ENCODE data around the gene TOX4. TPM values are rescaled to one million over a fixed set of nuclear protein-coding genes. Genes with fewer than 3 reads are reported as not detected.
"Not testable (repeated sequence)": the region's sequence is repeated elsewhere in the genome, so short reads cannot be mapped to it uniquely, and the experiment has no call there.

The TOX4 gene
- total RNA-seq, 1 donor from 2014 or later = 26.7 TPM

DNA sequence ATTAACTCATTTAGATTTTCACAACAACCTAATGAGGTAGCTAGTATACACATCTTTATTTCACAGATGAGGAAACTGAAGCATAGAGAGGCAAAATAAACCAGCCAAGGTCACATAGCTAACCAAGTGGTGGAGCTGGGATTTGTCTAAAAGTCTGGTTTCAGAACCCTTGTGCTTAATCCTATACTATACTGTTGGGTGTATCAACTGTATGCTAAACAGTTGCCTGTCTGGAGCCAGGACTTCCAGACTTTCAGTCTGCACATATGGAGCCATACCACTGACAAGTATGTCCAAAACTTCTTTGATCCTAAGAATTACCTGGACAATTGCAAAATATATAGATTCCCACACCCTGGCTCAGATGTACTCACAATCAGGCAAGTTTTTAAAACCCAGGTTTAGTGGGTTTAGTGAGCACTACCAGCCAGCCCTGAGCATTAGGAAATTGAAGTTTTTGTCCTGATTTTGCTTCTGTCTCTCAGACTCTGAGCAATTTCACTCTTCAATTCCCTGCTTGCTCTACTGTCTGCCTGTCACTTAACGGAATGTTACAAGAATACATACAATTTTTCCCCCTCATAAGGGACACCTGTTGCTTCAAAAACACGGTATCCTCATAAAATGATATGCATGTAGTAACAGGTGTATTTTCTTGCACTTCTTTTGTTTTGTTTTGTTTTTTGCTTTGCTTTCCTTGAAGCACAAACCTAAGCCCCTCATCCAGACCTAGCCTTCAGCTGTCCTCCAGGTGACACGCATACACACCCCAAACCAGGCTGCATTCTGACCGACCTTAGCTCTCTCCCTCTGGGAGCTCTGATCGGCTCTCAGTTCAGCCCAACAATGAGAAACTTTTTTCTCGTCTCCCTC, 58.8 kb downstream of the TOX4 start:
- DNase-seq = no peak

DNA sequence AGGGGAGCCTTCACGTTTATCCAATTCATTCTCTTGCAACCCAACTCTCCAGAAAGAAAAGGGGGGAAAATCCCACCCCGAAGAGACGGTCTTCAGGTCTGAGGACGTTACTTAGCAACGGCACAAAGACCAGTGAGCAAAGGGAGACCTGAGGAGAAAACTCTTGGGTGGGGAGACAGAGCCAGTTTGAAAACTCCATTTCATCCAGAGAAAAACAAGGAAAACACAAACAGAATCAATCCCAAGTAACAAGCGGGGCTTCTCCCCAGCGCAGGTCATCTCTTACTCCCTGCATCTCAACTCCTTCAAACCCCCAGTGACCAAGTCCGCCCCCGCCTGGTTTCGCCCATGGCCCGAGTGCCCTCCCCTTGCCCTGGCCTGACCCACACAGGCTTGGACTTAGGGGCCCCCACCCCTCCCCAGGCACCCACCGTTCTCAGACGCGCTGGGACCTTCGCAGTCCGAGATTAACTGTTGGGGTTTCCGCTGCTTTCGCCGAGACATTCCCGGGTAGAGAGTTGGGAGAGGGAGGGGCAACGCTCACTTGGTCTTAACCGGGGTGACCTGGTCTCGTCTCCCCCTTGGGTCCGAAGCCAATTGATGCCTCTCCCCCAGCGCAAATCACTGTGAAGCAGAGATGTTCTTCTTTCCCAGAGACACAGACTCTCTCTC, 59.6 kb downstream of the TOX4 start:
- no peak for DNase-seq

DNA sequence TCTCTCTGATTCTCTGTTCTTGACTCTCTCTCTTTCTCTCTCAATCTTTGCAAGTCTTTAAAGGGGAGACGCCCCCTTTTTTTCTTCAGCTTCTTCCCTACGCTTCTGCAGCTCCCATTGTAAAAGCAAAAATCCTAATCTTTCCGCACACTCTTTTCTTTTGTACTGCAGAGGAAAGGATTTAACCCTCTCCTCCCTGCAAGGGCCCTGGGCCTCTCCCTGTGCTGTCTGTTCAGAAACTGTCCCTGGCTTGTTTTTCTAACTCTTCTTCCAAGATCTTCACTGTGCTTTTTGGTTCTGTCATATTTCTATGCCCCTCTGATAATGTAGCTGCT, 60.1 kb downstream of the TOX4 start:
- no peak for DNase-seq

DNA sequence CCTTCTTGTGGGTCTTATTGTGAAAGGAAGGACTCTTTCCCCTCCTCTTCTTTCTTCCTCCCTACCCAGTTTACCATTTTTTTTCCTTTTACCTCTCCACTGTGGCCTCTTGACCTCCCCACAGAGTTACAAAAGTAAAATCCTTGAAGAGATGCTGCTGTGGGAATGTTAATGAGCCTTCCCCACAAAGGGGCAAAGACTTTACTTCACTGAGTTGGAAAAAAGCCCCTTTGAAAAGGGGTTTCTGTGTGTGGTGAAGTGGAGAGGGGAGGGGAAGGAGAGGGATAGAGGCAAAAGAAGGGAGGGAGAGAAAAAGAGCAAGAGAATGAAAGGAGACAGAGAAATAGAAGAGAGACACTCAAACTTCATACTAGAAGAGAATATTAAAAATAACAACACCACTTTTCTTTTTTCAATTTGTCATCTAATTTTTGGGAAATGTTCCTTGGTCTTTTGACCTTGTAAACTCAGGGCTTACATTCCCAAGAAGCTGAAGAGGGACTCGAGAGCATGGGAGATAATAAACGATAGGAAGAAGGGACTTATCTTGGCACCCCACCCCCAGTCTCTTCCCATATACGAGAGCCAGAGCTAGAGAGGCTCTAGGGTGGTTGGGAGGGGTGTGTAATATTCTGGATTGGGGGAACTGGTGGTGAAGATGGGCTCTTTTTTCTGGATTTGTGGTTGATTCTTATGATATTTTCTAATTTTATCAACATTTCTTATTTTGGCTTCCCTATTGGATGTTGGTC, 62.4 kb downstream of the TOX4 start:
- DNase-seq = no peak

DNA sequence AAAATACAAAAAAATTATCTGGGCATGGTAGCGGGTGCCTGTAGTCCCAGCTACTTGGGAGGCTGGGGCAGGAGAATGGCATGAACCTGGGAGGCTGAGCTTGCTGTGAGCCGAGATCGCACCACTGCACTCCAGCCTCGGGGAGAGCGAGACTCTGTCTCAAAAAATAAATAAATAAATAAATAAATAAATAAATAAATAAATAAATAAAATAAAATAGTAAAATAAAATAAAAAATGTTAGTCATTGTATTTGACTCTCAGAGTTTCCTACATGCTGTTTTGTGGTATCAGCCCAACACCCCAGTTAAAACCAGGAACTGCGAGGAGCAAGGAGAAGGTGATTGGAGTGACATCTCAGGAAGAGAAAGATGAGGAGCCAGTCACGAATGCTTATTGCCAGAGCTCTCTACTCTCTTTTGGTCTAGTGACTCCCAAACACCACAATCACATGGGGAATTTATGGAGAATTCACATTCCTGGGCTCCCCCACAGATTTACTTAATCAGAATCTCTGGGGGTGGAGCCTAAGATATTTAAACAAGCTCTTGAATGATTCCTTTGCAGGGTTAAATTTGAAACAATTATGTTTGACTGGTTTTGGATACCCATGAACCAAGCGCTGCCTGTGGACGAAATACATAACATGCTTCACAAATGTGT, 64.5 kb downstream of the TOX4 start:
- no peak for DNase-seq

DNA sequence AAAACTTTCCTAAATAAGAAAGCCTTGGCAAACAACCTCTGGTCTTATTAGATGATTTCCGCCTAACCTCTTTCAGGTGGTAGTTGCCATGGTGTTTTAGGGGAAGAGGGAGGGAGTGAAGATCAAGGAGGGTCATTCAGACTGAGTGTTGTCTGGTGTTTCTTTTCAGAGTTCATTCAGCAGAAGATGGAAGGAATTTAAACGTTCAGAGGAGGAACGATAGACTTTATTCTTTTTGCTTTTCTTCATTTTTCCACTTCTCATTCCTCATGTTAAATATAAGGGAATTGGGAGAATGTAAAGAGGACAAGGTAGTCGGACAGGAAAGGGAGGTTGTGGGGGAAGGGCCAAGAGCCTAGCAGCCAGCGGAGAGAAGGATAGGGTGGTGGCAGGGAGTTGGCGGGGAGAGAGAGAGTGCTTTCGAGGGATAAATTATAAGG, 66.5 kb downstream of the TOX4 start:
- DNase-seq = no peak

DNA sequence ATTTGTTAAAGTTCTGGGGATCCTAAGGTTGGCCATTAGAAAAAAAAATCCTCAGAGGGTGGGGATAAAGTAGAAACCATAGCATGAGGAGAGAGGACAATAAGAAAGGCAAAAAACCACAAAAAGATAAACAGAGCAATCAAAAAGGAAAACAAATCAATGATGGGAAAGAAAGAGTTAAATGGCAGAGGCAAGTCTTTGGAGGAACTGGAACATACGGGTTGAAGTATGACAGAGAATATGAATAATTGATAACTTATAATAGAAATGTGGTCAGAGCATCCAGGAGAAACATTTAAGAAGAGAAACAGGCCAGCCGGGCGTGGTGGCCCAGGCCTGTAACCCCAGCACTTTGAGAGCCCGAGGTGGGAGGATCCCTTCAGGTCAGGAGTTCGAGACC, 67.0 kb downstream of the TOX4 start:
- DNase-seq = no peak

DNA sequence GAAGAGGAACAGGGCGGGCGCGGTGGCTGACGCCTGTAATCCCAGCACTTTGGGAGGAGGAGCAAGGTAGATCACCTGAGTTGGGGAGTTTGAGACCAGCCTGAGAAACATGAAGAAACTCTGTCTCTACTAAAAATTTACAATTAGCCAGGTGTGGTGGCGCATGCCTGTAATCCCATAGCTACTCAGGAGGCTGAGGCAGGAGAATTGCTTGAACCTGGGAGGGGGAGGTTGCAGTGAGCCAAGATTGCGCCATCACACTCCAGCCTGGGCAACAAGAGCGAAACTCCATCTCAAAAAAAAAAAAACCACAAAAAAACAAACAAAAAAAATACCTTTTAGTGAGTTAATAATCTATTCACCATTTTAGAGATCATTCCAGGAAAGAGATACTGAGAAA, 67.6 kb downstream of the TOX4 start:
- DNase-seq = not testable (repeated sequence)

Other genes starting within 250 kb of the TOX4 start
- gene HNRNPC, start 207.8 kb upstream of the TOX4 start, total RNA-seq = 601 and 625 TPM in 2 replicates
- 0.33 TPM in 1 of 2 replicates, not detected in the other for gene RPGRIP1, start 197.1 kb upstream of the TOX4 start, total RNA-seq
- gene SUPT16H, start 93.2 kb upstream of the TOX4 start, total RNA-seq = 74.9 and 112 TPM in 2 replicates
- 51.9 and 84.9 TPM in 2 replicates for gene CHD8, start 21.1 kb upstream of the TOX4 start, total RNA-seq
- gene RAB2B, start 236 bp upstream of the TOX4 start, total RNA-seq = 34.5 and 40.5 TPM in 2 replicates
- 63.9 and 112 TPM in 2 replicates for gene METTL3, start 34.1 kb downstream of the TOX4 start, total RNA-seq
- gene SALL2, start 49.2 kb downstream of the TOX4 start, total RNA-seq = 0.85 and 2.3 TPM in 2 replicates
- gene OR10G3, start 102.9 kb downstream of the TOX4 start, total RNA-seq = not detected in 2 replicates
- gene OR10G2, start 157.7 kb downstream of the TOX4 start, total RNA-seq = not detected in 2 replicates
- not detected in 2 replicates for gene OR4E2, start 176.6 kb downstream of the TOX4 start, total RNA-seq
- not detected in 2 replicates for gene OR4E1, start 196.6 kb downstream of the TOX4 start, total RNA-seq